Measurements from ENCODE around the gene THAP8.

GRCh38 chr19:36086326-36086725 is 32.2 kb upstream of the THAP8 start:
- TF ChIP-seq CTCF (IDR thresholded peaks at IDR 0.05 in 4 of 5, conservative IDR thresholded peaks at IDR 0.05 in 1 of 5) = no peak
- no peak for TF ChIP-seq POLR2A (IDR thresholded peaks at IDR 0.05)
